T-helper 1 cell treated with Interleukin-12 subunit alpha and Interleukin-12 subunit beta and Interleukin-4 antibody, amounts not matched to agents 30 ng/mL and 1 ng/mL, for 36 hours (primary cell): ENCODE results near the gene CFAP251. TPM values are rescaled to one million over a fixed set of nuclear protein-coding genes. Genes with fewer than 3 reads are reported as not detected.

ENCODE experiments used
- intact Hi-C: fragments of 100-400 bp; cut with micrococcal nuclease; formaldehyde crosslinking; loops from one replicate; pipeline ENCODE4 v1.15.1; 2024
- total RNA-seq: library from RNA; stranded (reverse); gene quantifications from 2 replicates; pipeline ENCODE4 v1.2.3, GENCODE V29; 2022

The CFAP251 gene
- total RNA-seq, 1 donor from 2014 or later = 0.96 TPM

GRCh38 chr12:121943926-121944325 lies 25.5 kb downstream of the CFAP251 start:
- intact Hi-C loops = no loop called here

GRCh38 chr12:121946313-121947025 lies 28.1 kb downstream of the CFAP251 start:
- intact Hi-C loops = no loop called here

GRCh38 chr12:121947981-121948380 lies 29.6 kb downstream of the CFAP251 start:
- intact Hi-C loops = no loop called here

- intact Hi-C loops = no loop called here
Observed at GRCh38 chr12:121949648-121950397, 31.4 kb downstream of the CFAP251 start.

- intact Hi-C loops = no loop called here
Observed at GRCh38 chr12:121953117-121953692, 34.8 kb downstream of the CFAP251 start.

GRCh38 chr12:121953695-121954094 lies 35.3 kb downstream of the CFAP251 start:
- intact Hi-C loops = no loop called here

GRCh38 chr12:121955258-121956237 lies 37.2 kb downstream of the CFAP251 start:
- intact Hi-C loops = no loop called here

- intact Hi-C loops = no loop called here
Observed at GRCh38 chr12:121957861-121958515, 39.6 kb downstream of the CFAP251 start.

GRCh38 chr12:121958541-121959240 lies 40.3 kb downstream of the CFAP251 start:
- intact Hi-C loops = no loop called here

- intact Hi-C loops = no loop called here
Observed at GRCh38 chr12:121960541-121960940, 42.1 kb downstream of the CFAP251 start.

GRCh38 chr12:121961195-121961879 lies 42.9 kb downstream of the CFAP251 start:
- intact Hi-C loops = no loop called here

- intact Hi-C loops = no loop called here
Observed at GRCh38 chr12:121963341-121964018, 45.1 kb downstream of the CFAP251 start.

- intact Hi-C loops = no loop called here
Observed at GRCh38 chr12:121964813-121965643, 46.6 kb downstream of the CFAP251 start.

GRCh38 chr12:121966959-121967358 lies 48.6 kb downstream of the CFAP251 start:
- intact Hi-C loops = no loop called here

GRCh38 chr12:121968876-121969275 lies 50.5 kb downstream of the CFAP251 start:
- intact Hi-C loops = no loop called here

GRCh38 chr12:121969726-121970125 lies 51.3 kb downstream of the CFAP251 start:
- intact Hi-C loops = no loop called here

- intact Hi-C loops = no loop called here
Observed at GRCh38 chr12:121970581-121971300, 52.3 kb downstream of the CFAP251 start.
